HCT116 (cell line): ENCODE results near the gene OTULIN.

ENCODE experiments used
- CEBPB ChIP-seq: IDR thresholded peaks from 2 replicates; pipeline ENCODE4 v1.6.1; 2012; ENCODE audit warnings: low read depth
- CTCF ChIP-seq, 3 experiments: fragments of 200-600 bp in 1 of 3; sonication (generic) in 1 of 3; IDR thresholded peaks in 2 of 3; conservative IDR thresholded peaks in 1 of 3; 2 replicates each; pipeline ENCODE4 v1.5.1; 2012 to 2017; ENCODE audit warnings: low read depth in 2 of 3, low read length in 2 of 3, antibody characterized with exemption in 1 of 3, borderline replicate concordance in 1 of 3, control low read depth in 1 of 3, mild to moderate bottlenecking in 1 of 3, mixed read lengths in 1 of 3, mixed run types in 1 of 3, moderate library complexity in 1 of 3; ENCODE audit not compliant: insufficient read depth in 1 of 3
- EZH2 ChIP-seq: fragments of 200-600 bp; sonication (generic); IDR thresholded peaks from 2 replicates; pipeline ENCODE4 v1.6.1; 2017; ENCODE audit warnings: antibody characterized with exemption, mixed run types
- EZH2phosphoT487 ChIP-seq: fragments of 200-600 bp; IDR thresholded peaks from 2 replicates; pipeline ENCODE4 v1.6.1; 2018; ENCODE audit warnings: antibody characterized with exemption, borderline replicate concordance
- FOSL1 ChIP-seq: IDR thresholded peaks from 2 replicates; pipeline ENCODE4 v1.6.1; 2012; ENCODE audit warnings: low read depth
- MAX ChIP-seq: IDR thresholded peaks from 2 replicates; pipeline ENCODE4 v1.6.1; 2012
- POLR2A ChIP-seq: IDR thresholded peaks from 2 replicates; pipeline ENCODE4 v1.7.0; 2011; ENCODE audit warnings: borderline replicate concordance; ENCODE audit not compliant: insufficient read depth, insufficient read length; ENCODE audit errors: extremely low read depth
- POLR2AphosphoS5 ChIP-seq: IDR thresholded peaks from 2 replicates; pipeline ENCODE4 v1.6.1; 2011; ENCODE audit warnings: mild to moderate bottlenecking, low read depth, low read length, moderate library complexity
- RAD21 ChIP-seq: IDR thresholded peaks from 2 replicates; pipeline ENCODE4 v1.6.1; 2012; ENCODE audit warnings: low read depth, mild to moderate bottlenecking
- SIN3A ChIP-seq: IDR thresholded peaks from 2 replicates; pipeline ENCODE4 v1.6.1; 2012; ENCODE audit warnings: low read depth
- YY1 ChIP-seq: IDR thresholded peaks from 2 replicates; pipeline ENCODE4 v1.6.1; 2011; ENCODE audit warnings: low read length, low read depth, moderate library complexity, mild to moderate bottlenecking; ENCODE audit not compliant: insufficient replicate concordance; ENCODE audit errors: extremely low read depth

GRCh38 chr5:14635656-14636055 lies 28.9 kb upstream of the OTULIN start:
- TF ChIP-seq CTCF (IDR thresholded peaks at IDR 0.05 in 2 of 3, conservative IDR thresholded peaks at IDR 0.05 in 1 of 3; ENCODE audit: borderline replicate concordance in 1 of 3, insufficient read depth in 1 of 3, low read depth in 2 of 3, low read length in 2 of 3) (no peak), POLR2AphosphoS5 (no peak), MAX (no peak), CEBPB (no peak), SIN3A (no peak), EZH2phosphoT487 (no peak), POLR2A (no peak), RAD21 (no peak), EZH2 (no peak), FOSL1 (no peak), YY1 (no peak)
